Suprapubic skin (tissue), 3 donors: Measurements from ENCODE around the gene CEP112.

Source experiments
- CTCF ChIP-seq, 2 donors: fragments of 200-600 bp in 1 of 2; fragments of 450-650 bp in 1 of 2; sonication (generic) in 1 of 2; IDR thresholded peaks; one replicate each; pipeline ENCODE4 v1.5.1; 2016 to 2019; ENCODE audit warnings: antibody characterized with exemption in 2 of 2, mild to moderate bottlenecking in 1 of 2, moderate library complexity in 1 of 2
- POLR2A ChIP-seq, 2 donors: fragments of 450-650 bp; IDR thresholded peaks; one replicate each; pipeline ENCODE4 v1.6.1; 2017; ENCODE audit warnings: antibody characterized with exemption in 2 of 2, mild to moderate bottlenecking in 2 of 2, moderate library complexity in 2 of 2

GRCh38 chr17:65617496-65617895 is 574.4 kb downstream of the CEP112 start:
- TF ChIP-seq CTCF (IDR thresholded peaks at IDR 0.05) (no peak), POLR2A (IDR thresholded peaks at IDR 0.05) (no peak)
